Vagina (tissue), 2 donors: Measurements from ENCODE around the gene OXSR1. TPM values are rescaled to one million over a fixed set of nuclear protein-coding genes. Genes with fewer than 3 reads are reported as not detected.

Experiments
- DNase-seq, 2 donors: peaks; one replicate each; pipeline ENCODE4 v3.0.0-alpha.2; 2017; ENCODE audit errors: extremely low spot score in 2 of 2
- H3K27ac ChIP-seq: fragments of 200-600 bp; sonication (generic); one replicate; pipeline ENCODE4 v1.5.1; 2019
- H3K27me3 ChIP-seq: fragments of 200-600 bp; sonication (generic); one replicate; pipeline ENCODE4 v1.5.1; 2019
- H3K36me3 ChIP-seq, 2 donors: fragments of 200-600 bp; sonication (generic); one replicate each; pipeline ENCODE4 v1.5.1; 2017 to 2019
- H3K4me1 ChIP-seq: fragments of 200-600 bp; sonication (generic); one replicate; pipeline ENCODE4 v1.5.1; 2019
- H3K4me3 ChIP-seq, 2 donors: fragments of 200-600 bp; sonication (generic); 1 replicate in 1 of 2; 2 replicates in 1 of 2; pipeline ENCODE4 v1.5.1; 2016 to 2019
- H3K9me3 ChIP-seq: fragments of 200-600 bp; sonication (generic); one replicate; pipeline ENCODE4 v1.5.1; 2019
- CTCF ChIP-seq, 3 experiments: fragments of 450-650 bp in 2 of 3; fragments of 200-600 bp in 1 of 3; sonication (generic) in 1 of 3; IDR thresholded peaks; one replicate each; pipeline ENCODE4 v1.5.1; 2017 to 2019; ENCODE audit warnings: antibody characterized with exemption in 3 of 3, mild to moderate bottlenecking in 2 of 3, moderate library complexity in 2 of 3
- POLR2A ChIP-seq, 2 donors: fragments of 450-650 bp; IDR thresholded peaks; one replicate each; pipeline ENCODE4 v1.6.1; 2017; ENCODE audit warnings: antibody characterized with exemption in 2 of 2, mild to moderate bottlenecking in 2 of 2, moderate library complexity in 2 of 2
- POLR2AphosphoS5 ChIP-seq, 2 donors: sonication (generic); formaldehyde crosslinking; IDR thresholded peaks; one replicate each; pipeline ENCODE4 v1.9.0; 2017; ENCODE audit warnings: antibody characterized with exemption in 2 of 2, mild to moderate bottlenecking in 2 of 2, low read depth in 1 of 2; ENCODE audit not compliant: insufficient read depth in 1 of 2
- intact Hi-C: fragments of 100-400 bp; cut with DNase I; formaldehyde crosslinking; loops from one replicate; pipeline ENCODE4 v1.15.1; 2023
- total RNA-seq: library from RNA; depleted of rRNA; stranded (reverse); fragments of >200 nt; gene quantifications from one replicate; pipeline ENCODE4 v1.2.3, GENCODE V29; 2016

The OXSR1 gene
- total RNA-seq, 1 donor from 2014 or later, result 22.8 TPM

- Histone ChIP-seq H3K27ac (no peak overlapping the region), H3K36me3 (peaks cover 0 to 18% of the 10 kb centered on the region in 2 donors), H3K4me3 (no peak overlapping the region), H3K27me3 (no peaks in the 10 kb centered on the region), H3K4me1 (no peaks in the 10 kb centered on the region), H3K9me3 (no peaks in the 10 kb centered on the region)
- intact Hi-C loops, result no loop called here
- no peak for DNase-seq
- TF ChIP-seq POLR2AphosphoS5 (IDR thresholded peaks at IDR 0.05; ENCODE audit: insufficient read depth in 1 of 2, low read depth in 1 of 2) (no peak), POLR2A (IDR thresholded peaks at IDR 0.05) (no peak), CTCF (IDR thresholded peaks at IDR 0.05) (no peak)
Observed at GRCh38 chr3:38224357-38224756, 59.0 kb downstream of the OXSR1 start.

- Histone ChIP-seq H3K27ac (no peak overlapping the region), H3K4me1 (no peaks in the 10 kb centered on the region), H3K9me3 (no peaks in the 10 kb centered on the region), H3K27me3 (no peaks in the 10 kb centered on the region), H3K4me3 (no peak overlapping the region), H3K36me3 (peaks cover 0 to 28% of the 10 kb centered on the region in 2 donors)
- no peak for DNase-seq
- TF ChIP-seq POLR2AphosphoS5 (IDR thresholded peaks at IDR 0.05; ENCODE audit: insufficient read depth in 1 of 2, low read depth in 1 of 2), result no peak
- TF ChIP-seq POLR2A (IDR thresholded peaks at IDR 0.05), result no peak
- no peak for TF ChIP-seq CTCF (IDR thresholded peaks at IDR 0.05)
- intact Hi-C loops, result no loop called here
Observed at GRCh38 chr3:38226273-38226672, 60.9 kb downstream of the OXSR1 start.

- Histone ChIP-seq H3K4me1 (no peaks in the 10 kb centered on the region), H3K27ac (no peak overlapping the region), H3K4me3 (no peak overlapping the region), H3K9me3 (no peaks in the 10 kb centered on the region), H3K36me3 (peaks cover 0 to 30% of the 10 kb centered on the region in 2 donors), H3K27me3 (no peaks in the 10 kb centered on the region)
- intact Hi-C loops, result no loop called here
- no peak for DNase-seq
- TF ChIP-seq POLR2A (IDR thresholded peaks at IDR 0.05) (no peak), CTCF (IDR thresholded peaks at IDR 0.05) (no peak), POLR2AphosphoS5 (IDR thresholded peaks at IDR 0.05; ENCODE audit: insufficient read depth in 1 of 2, low read depth in 1 of 2) (no peak)
Observed at GRCh38 chr3:38227989-38228388, 62.7 kb downstream of the OXSR1 start.

GRCh38 chr3:38229036-38229435 is 63.7 kb downstream of the OXSR1 start:
- Histone ChIP-seq H3K27me3 (no peaks in the 10 kb centered on the region), H3K4me1 (no peaks in the 10 kb centered on the region), H3K27ac (no peak overlapping the region), H3K9me3 (no peaks in the 10 kb centered on the region), H3K4me3 (no peak overlapping the region), H3K36me3 (peaks cover 0 to 23% of the 10 kb centered on the region in 2 donors)
- TF ChIP-seq POLR2AphosphoS5 (IDR thresholded peaks at IDR 0.05; ENCODE audit: insufficient read depth in 1 of 2, low read depth in 1 of 2), result no peak
- intact Hi-C loops, result no loop called here
- no peak for DNase-seq

- Histone ChIP-seq H3K27me3 (no peaks in the 10 kb centered on the region), H3K4me3 (no peak overlapping the region), H3K27ac (no peak overlapping the region), H3K36me3 (peaks cover 0 to 34% of the 10 kb centered on the region in 2 donors), H3K4me1 (no peaks in the 10 kb centered on the region), H3K9me3 (peaks cover 4% of the 10 kb centered on the region)
- TF ChIP-seq POLR2AphosphoS5 (IDR thresholded peaks at IDR 0.05; ENCODE audit: insufficient read depth in 1 of 2, low read depth in 1 of 2), result no peak
- no peak for TF ChIP-seq CTCF (IDR thresholded peaks at IDR 0.05)
- no peak for TF ChIP-seq POLR2A (IDR thresholded peaks at IDR 0.05)
- intact Hi-C loops, result no loop called here
- no peak for DNase-seq
Observed at GRCh38 chr3:38232701-38233100, 67.4 kb downstream of the OXSR1 start.
